K562 (cell line): ENCODE measurements around the gene RSU1. TPM values are rescaled to one million over a fixed set of nuclear protein-coding genes. Genes with fewer than 3 reads are reported as not detected.

ENCODE experiments used
- ATAC-seq: fragments of 200-7000 bp; cut with Tn5 transposase; 3 replicates; pipeline ENCODE4 v1.9.1; 2020; ENCODE audit warnings: moderate library complexity
- BruUV-seq: library from RNA; stranded (reverse); fragments of 400-500 nt; replicated peaks from 2 replicates; lab custom pipeline; 2021; lab: Mats Ljungman, UMichigan
- CTCF ChIA-PET: fragments of 300-600 bp; formaldehyde crosslinking; extraction: SDS; loops from one replicate; lab custom pipeline; 2021; ENCODE audit warnings: low intra/inter-chr PET ratio; lab: Yijun Ruan, JAX
- POLR2A ChIA-PET: fragments of 300-600, 350-650 bp; sonication (Branson Sonifier 250); formaldehyde crosslinking; extraction: SDS; loops from one replicate; lab custom pipeline; 2021; ENCODE audit warnings: antibody characterized with exemption, inconsistent platforms; lab: Yijun Ruan, JAX
- DNase-seq, 4 experiments: peaks; one replicate each; pipeline versions ENCODE4 v3.0.0 to v3.0.0-alpha.2; 2011 to 2018; ENCODE audit warnings: low spot score in 3 of 4, mixed read lengths in 3 of 4; ENCODE audit errors: extremely low read depth in 1 of 4
- FAIRE-seq: peaks from 2 replicates; lab custom pipeline; 2011; peaks lifted over from hg19 to GRCh38; lab: Jason Lieb, UNC
- H2AFZ ChIP-seq: 2 replicates; pipeline ENCODE4 v1.6.0; 2011; ENCODE audit warnings: low read depth, low read length, control low read depth, inconsistent platforms
- H3K27ac ChIP-seq: fragments of 200-600 bp; 3 replicates; pipeline ENCODE4 v1.8.0; 2011; ENCODE audit warnings: low read depth, mild to moderate bottlenecking, control low read depth, inconsistent platforms, low read length, moderate library complexity, mixed read lengths; ENCODE audit errors: extremely low read depth
- H3K27me3 ChIP-seq, 2 experiments: fragments of 300-600 bp in 1 of 2; 2 replicates in 1 of 2; 3 replicates in 1 of 2; pipeline versions ENCODE4 v1.6.0 to v1.8.0; 2011; ENCODE audit warnings: inconsistent platforms in 2 of 2, low read length in 2 of 2, mild to moderate bottlenecking in 1 of 2, mixed read lengths in 1 of 2, moderate library complexity in 1 of 2; ENCODE audit not compliant: control insufficient read depth in 2 of 2, insufficient read depth in 2 of 2
- H3K36me3 ChIP-seq: fragments of 300-600 bp; 3 replicates; pipeline ENCODE4 v1.8.0; 2011; ENCODE audit warnings: mild to moderate bottlenecking, low read length, inconsistent platforms; ENCODE audit not compliant: control insufficient read depth, insufficient read depth
- H3K4me1 ChIP-seq, 2 experiments: fragments of 200-600 bp in 1 of 2; replicated peaks in 1 of 2; 2 replicates in 1 of 2; 3 replicates in 1 of 2; pipeline versions ENCODE4 v1.5.1 to v1.8.0; 2011; ENCODE audit warnings: inconsistent platforms in 2 of 2, low read length in 2 of 2, mild to moderate bottlenecking in 1 of 2, mixed read lengths in 1 of 2, moderate library complexity in 1 of 2; ENCODE audit not compliant: control insufficient read depth in 2 of 2, insufficient read depth in 2 of 2
- H3K4me2 ChIP-seq: 2 replicates; pipeline ENCODE4 v1.6.1; 2011; ENCODE audit warnings: low read length, control low read depth, inconsistent platforms, mixed read lengths; ENCODE audit not compliant: insufficient read depth
- H3K4me3 ChIP-seq: fragments of 200-600 bp; sonication (generic), shearing (Covaris generic); 2 replicates; pipeline ENCODE4 v1.5.1; 2016; ENCODE audit warnings: control low read depth, inconsistent platforms
- H3K79me2 ChIP-seq: fragments of 200-600 bp; 3 replicates; pipeline ENCODE4 v1.8.0; 2011; ENCODE audit warnings: low read length, inconsistent platforms; ENCODE audit not compliant: control insufficient read depth, insufficient read depth
- H3K9ac ChIP-seq, 2 experiments: 2 replicates each; pipeline versions ENCODE4 v1.6.0 to v1.6.1; 2011; ENCODE audit warnings: low read depth in 2 of 2, low read length in 2 of 2, control low read depth in 1 of 2, inconsistent platforms in 1 of 2, mild to moderate bottlenecking in 1 of 2, mixed read lengths in 1 of 2; ENCODE audit not compliant: insufficient read depth in 1 of 2
- H3K9me1 ChIP-seq: one replicate; pipeline ENCODE4 v1.6.0; 2011; ENCODE audit warnings: inconsistent platforms, mild to moderate bottlenecking, low read length, moderate library complexity; ENCODE audit not compliant: control insufficient read depth, insufficient read depth
- H3K9me3 ChIP-seq: replicated peaks from 2 replicates; pipeline ENCODE4 v1.5.1; 2011; ENCODE audit warnings: low read depth, low read length, inconsistent platforms; ENCODE audit not compliant: control insufficient read depth, insufficient read depth
- H4K20me1 ChIP-seq: replicated peaks from 2 replicates; pipeline ENCODE4 v1.6.1; 2011; ENCODE audit warnings: low read length, inconsistent platforms, mixed read lengths; ENCODE audit not compliant: control insufficient read depth, insufficient read depth
- CHD2 ChIP-seq: IDR thresholded peaks from 2 replicates; pipeline ENCODE4 v1.6.1; 2011; ENCODE audit warnings: low read depth, low read length
- ETV6 ChIP-seq, 3 experiments: fragments of 150-350 bp in 1 of 3; sonication (generic) in 1 of 3; formaldehyde crosslinking in 1 of 3; IDR thresholded peaks; 2 replicates each; pipeline versions ENCODE4 v1.6.1 to v1.8.0; 2014 to 2022; ENCODE audit warnings: borderline replicate concordance in 2 of 3, low read depth in 2 of 3, antibody characterized with exemption in 1 of 3, low read length in 1 of 3, mild to moderate bottlenecking in 1 of 3, missing genetic modification reagents in 1 of 3
- FOSL1 ChIP-seq: fragments of 200-800 bp; sonication (Bioruptor generic); conservative IDR thresholded peaks from 2 replicates; pipeline ENCODE4 v1.6.1; 2016; ENCODE audit warnings: missing genetic modification characterization, missing compliant biosample characterization
- HNRNPK ChIP-seq: fragments of 200-400 bp; formaldehyde crosslinking; IDR thresholded peaks from one replicate; pipeline ENCODE4 v1.6.1; 2018; ENCODE audit warnings: mild to moderate bottlenecking, low read depth, low read length; ENCODE audit not compliant: poor library complexity, severe bottlenecking
- MEF2D ChIP-seq: conservative IDR thresholded peaks from 2 replicates; pipeline ENCODE4 v1.6.1; 2016; ENCODE audit warnings: low read depth, missing genetic modification characterization, missing compliant biosample characterization
- NCOA4 ChIP-seq: fragments of 450-650 bp; IDR thresholded peaks from 2 replicates; pipeline ENCODE4 v1.6.1; 2018; ENCODE audit warnings: mild to moderate bottlenecking; ENCODE audit not compliant: partially characterized antibody
- PTTG1 ChIP-seq: fragments of 450-650 bp; IDR thresholded peaks from 2 replicates; pipeline ENCODE4 v1.6.1; 2016; ENCODE audit warnings: low read depth, mild to moderate bottlenecking, missing genetic modification characterization, missing compliant biosample characterization
- RBM22 ChIP-seq: fragments of 200-400 bp; formaldehyde crosslinking; IDR thresholded peaks from 2 replicates; pipeline ENCODE4 v1.6.1; 2018; ENCODE audit warnings: low read length, low read depth; ENCODE audit not compliant: poor library complexity, severe bottlenecking
- SIRT6 ChIP-seq: IDR thresholded peaks from one replicate; pipeline ENCODE4 v1.6.1; 2012; ENCODE audit warnings: low read depth, mild to moderate bottlenecking, control low read depth, inconsistent platforms, low read length, moderate library complexity
- SMAD4 ChIP-seq: fragments of 250-450 bp; sonication (Bioruptor Pico); conservative IDR thresholded peaks from 2 replicates; pipeline ENCODE4 v1.8.0; 2021; ENCODE audit warnings: inconsistent platforms, mild to moderate bottlenecking, moderate library complexity
- WGBS: fragments of 100-300 bp; shearing (Covaris generic); methylation state at CpG from one replicate; pipeline ENCODE4 v1.1.6; 2016; ENCODE audit warnings: low coverage, mixed read lengths; ENCODE audit not compliant: insufficient coverage; ENCODE audit errors: missing lambda C conversion rate; 5-methylcytosine and 5-hydroxymethylcytosine counted together
- in situ Hi-C: fragments of 300-500 bp; cut with MboI; formaldehyde crosslinking; loops from 4 replicates; pipeline ENCODE4 v1.15.0; 2018; ENCODE audit warnings: inconsistent platforms, mixed read lengths
- intact Hi-C: fragments of 100-400 bp; cut with micrococcal nuclease; formaldehyde crosslinking; loops from 2 replicates; pipeline ENCODE4 v1.14.2; 2022
- polyA plus RNA-seq, 8 experiments: library from polyadenylated mRNA; depleted of rRNA in 4 of 8; stranded (reverse) in 5 of 8; unstranded in 3 of 8; fragments of >200 nt; fragmentation: Nextera tagmentation in 2 of 8; fragmentation: Illumina TruSeq in 1 of 8; extraction: Ambion mirVana in 2 of 8; extraction: Trizol in 1 of 8; gene quantifications; 2 replicates each; pipeline versions ENCODE4 v1.2.1 to v1.2.3, GENCODE V29; 2011 to 2014; ENCODE audit warnings: inconsistent platforms in 1 of 8, missing spikeins in 1 of 8
- total RNA-seq, 7 experiments: library from RNA; depleted of rRNA in 6 of 7; stranded (reverse); fragments of >200 nt in 6 of 7; fragmentation: Illumina TruSeq in 2 of 7; extraction: Trizol in 2 of 7; gene quantifications; 2 replicates each; pipeline versions ENCODE4 v1.2.1 to v1.2.3, GENCODE V29; 2011 to 2021; ENCODE audit warnings: low replicate concordance in 1 of 7
- TF ChIP-seq, protein P1 (sequence below): sonication (generic); formaldehyde crosslinking; IDR thresholded peaks from 2 replicates; pipeline ENCODE4 v1.8.0; 2023; ENCODE audit warnings: mild to moderate bottlenecking, missing genetic modification reagents

The RSU1 gene
- total and polyA plus RNA-seq, 9 of the 15 experiments (the other 6 are each of a cell fraction or from before 2014, with no cell fraction given) = 18.8 to 67.3 (median 31.5) TPM

- TF ChIP-seq, protein P1, sequence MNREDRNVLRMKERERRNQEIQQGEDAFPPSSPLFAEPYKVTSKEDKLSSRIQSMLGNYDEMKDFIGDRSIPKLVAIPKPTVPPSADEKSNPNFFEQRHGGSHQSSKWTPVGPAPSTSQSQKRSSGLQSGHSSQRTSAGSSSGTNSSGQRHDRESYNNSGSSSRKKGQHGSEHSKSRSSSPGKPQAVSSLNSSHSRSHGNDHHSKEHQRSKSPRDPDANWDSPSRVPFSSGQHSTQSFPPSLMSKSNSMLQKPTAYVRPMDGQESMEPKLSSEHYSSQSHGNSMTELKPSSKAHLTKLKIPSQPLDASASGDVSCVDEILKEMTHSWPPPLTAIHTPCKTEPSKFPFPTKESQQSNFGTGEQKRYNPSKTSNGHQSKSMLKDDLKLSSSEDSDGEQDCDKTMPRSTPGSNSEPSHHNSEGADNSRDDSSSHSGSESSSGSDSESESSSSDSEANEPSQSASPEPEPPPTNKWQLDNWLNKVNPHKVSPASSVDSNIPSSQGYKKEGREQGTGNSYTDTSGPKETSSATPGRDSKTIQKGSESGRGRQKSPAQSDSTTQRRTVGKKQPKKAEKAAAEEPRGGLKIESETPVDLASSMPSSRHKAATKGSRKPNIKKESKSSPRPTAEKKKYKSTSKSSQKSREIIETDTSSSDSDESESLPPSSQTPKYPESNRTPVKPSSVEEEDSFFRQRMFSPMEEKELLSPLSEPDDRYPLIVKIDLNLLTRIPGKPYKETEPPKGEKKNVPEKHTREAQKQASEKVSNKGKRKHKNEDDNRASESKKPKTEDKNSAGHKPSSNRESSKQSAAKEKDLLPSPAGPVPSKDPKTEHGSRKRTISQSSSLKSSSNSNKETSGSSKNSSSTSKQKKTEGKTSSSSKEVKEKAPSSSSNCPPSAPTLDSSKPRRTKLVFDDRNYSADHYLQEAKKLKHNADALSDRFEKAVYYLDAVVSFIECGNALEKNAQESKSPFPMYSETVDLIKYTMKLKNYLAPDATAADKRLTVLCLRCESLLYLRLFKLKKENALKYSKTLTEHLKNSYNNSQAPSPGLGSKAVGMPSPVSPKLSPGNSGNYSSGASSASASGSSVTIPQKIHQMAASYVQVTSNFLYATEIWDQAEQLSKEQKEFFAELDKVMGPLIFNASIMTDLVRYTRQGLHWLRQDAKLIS = no peak
- TF ChIP-seq ETV6 (IDR thresholded peaks at IDR 0.05; ENCODE audit: borderline replicate concordance in 1 of 2, low read depth in 2 of 2, low read length in 1 of 2) (no peak), ETV6 (CRISPR knock-in tag; IDR thresholded peaks at IDR 0.05; ENCODE audit: borderline replicate concordance) (no peak), SMAD4 (CRISPR knock-in tag) (no peak), CHD2 (no peak), SIRT6 (no peak)
Observed at GRCh38 chr10:16675334-16675733, 141.9 kb downstream of the RSU1 start (continued).

DNA sequence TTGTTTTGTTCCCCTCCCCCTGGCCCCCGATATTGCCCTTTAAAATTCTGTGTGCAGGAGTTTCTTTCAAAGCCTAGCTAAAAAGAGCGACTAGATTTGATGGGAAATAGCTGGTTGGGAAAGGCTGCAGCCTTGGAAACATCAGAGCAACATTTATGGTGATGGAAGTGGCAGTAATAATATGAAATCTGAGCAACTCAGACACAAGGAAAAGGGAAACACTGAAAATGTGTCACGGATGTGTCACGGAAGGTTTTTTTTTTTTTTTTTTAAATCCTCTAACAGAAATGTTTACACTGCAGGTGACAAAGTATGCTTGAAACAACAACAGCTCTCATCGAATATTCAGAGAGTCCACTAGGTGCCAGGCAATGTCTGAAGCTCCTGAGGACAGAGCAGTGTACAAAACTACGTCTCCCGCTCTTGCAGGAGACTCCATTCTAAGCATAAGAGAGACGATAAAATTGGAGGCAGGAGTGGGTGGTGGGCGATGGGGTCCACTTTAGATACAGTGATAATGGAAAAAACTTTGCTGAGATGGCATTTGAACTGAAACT is 143.0 kb downstream of the RSU1 start:
- intact Hi-C loops = no loop called here
- no peaks in the 10 kb centered on the region for H3K27me3 ChIP-seq
- no peak overlapping the region for H3K9ac ChIP-seq
- no peaks in the 10 kb centered on the region for H4K20me1 ChIP-seq
- no peak overlapping the region for H3K4me3 ChIP-seq
- H3K27ac ChIP-seq = no peak overlapping the region
- H2AFZ ChIP-seq = no peak overlapping the region
- no TSS peak for BruUV-seq
- ATAC-seq (no peak), DNase-seq (no peak), FAIRE-seq (no peak)
- H3K4me1 ChIP-seq = no peaks in the 10 kb centered on the region
- ChIA-PET CTCF (no interaction called here), POLR2A (no interaction called here)
- H3K4me2 ChIP-seq = no peak overlapping the region
- no peaks in the 10 kb centered on the region for H3K9me3 ChIP-seq
- WGBS = 27% methylated on average over 9 of the region's 9 CpGs
- in situ Hi-C loops = no loop called here
- no peaks in the 10 kb centered on the region for H3K79me2 ChIP-seq
- no peaks in the 10 kb centered on the region for H3K36me3 ChIP-seq
- H3K9me1 ChIP-seq = no peaks in the 10 kb centered on the region
- no peak for TF ChIP-seq HNRNPK
- no peak for TF ChIP-seq NCOA4
- TF ChIP-seq MEF2D (tag) = no peak
- no peak for TF ChIP-seq FOSL1 (tag)
- no peak for TF ChIP-seq PTTG1
- no peak for TF ChIP-seq RBM22
